Stomach (tissue), 4 donors: ENCODE results near the gene CSE1L.
A peak's percentile ranks its signal among the peaks of the same experiment; 100 is the strongest.

Experiments
- CTCF ChIP-seq, 7 experiments: fragments of 450-650 bp in 4 of 7; fragments of 200-600 bp in 3 of 7; sonication (generic) in 3 of 7; IDR thresholded peaks; one replicate each; pipeline ENCODE4 v1.5.1; 2016 to 2019; ENCODE audit warnings: antibody characterized with exemption in 7 of 7, control low read depth in 2 of 7, mild to moderate bottlenecking in 1 of 7
- EP300 ChIP-seq: sonication (generic); formaldehyde crosslinking; IDR thresholded peaks from one replicate; pipeline ENCODE4 v1.6.1; 2017; ENCODE audit warnings: antibody characterized with exemption
- POLR2A ChIP-seq, 4 donors: fragments of 450-650 bp; IDR thresholded peaks; one replicate each; pipeline ENCODE4 v1.6.1; 2016; ENCODE audit warnings: antibody characterized with exemption in 4 of 4, control low read depth in 2 of 4, mild to moderate bottlenecking in 1 of 4, moderate library complexity in 1 of 4
- POLR2AphosphoS5 ChIP-seq, 3 donors: sonication (generic); formaldehyde crosslinking; IDR thresholded peaks; one replicate each; pipeline ENCODE4 v1.6.1; 2016; ENCODE audit warnings: antibody characterized with exemption in 3 of 3

GRCh38 chr20:49030954-49031619 is 15.0 kb upstream of the CSE1L start:
- no peak for TF ChIP-seq CTCF (IDR thresholded peaks at IDR 0.05)
- TF ChIP-seq POLR2AphosphoS5 (IDR thresholded peaks at IDR 0.05): peak in 1 of 3 donors; percentile 28
- no peak for TF ChIP-seq POLR2A (IDR thresholded peaks at IDR 0.05)
- no peak for TF ChIP-seq EP300
